Stimulated activated CD8-positive, alpha-beta memory T cell treated with anti-CD3 and anti-CD28 coated beads, Interleukin-4, amount 100 ng/mL, for 4 hours (primary cell): ENCODE data around the gene DSCAML1.

Experiments used
- DNase-seq, 2 donors: peaks; one replicate each; pipeline ENCODE4 v3.0.0-alpha.2; 2020; ENCODE audit warnings: low read depth in 2 of 2, low spot score in 1 of 2

The DSCAML1 gene

GRCh38 chr11:117831661-117832415 is 34.8 kb upstream of the DSCAML1 start:
- no peak for DNase-seq

- no peak for DNase-seq
Observed at GRCh38 chr11:117830674-117831351, 33.8 kb upstream of the DSCAML1 start.

- no peak for DNase-seq
Observed at GRCh38 chr11:117830072-117830471, 33.1 kb upstream of the DSCAML1 start.

- DNase-seq: no peak
Observed at GRCh38 chr11:117829369-117829725, 32.3 kb upstream of the DSCAML1 start.

- peak; percentile 90 to 93 for DNase-seq
Observed at GRCh38 chr11:117828611-117829368, 31.8 kb upstream of the DSCAML1 start.

GRCh38 chr11:117827521-117828511 is 30.8 kb upstream of the DSCAML1 start:
- no peak for DNase-seq

- DNase-seq: no peak
Observed at GRCh38 chr11:117826832-117827231, 29.8 kb upstream of the DSCAML1 start.

GRCh38 chr11:117826190-117826570 is 29.2 kb upstream of the DSCAML1 start:
- DNase-seq: no peak

- DNase-seq: no peak
Observed at GRCh38 chr11:117825538-117826189, 28.6 kb upstream of the DSCAML1 start.

GRCh38 chr11:117824571-117825537 is 27.8 kb upstream of the DSCAML1 start, which contains the start of gene FXYD2:
Gene FXYD2, minus strand, starts transcription at chr11:117824744. Its CDS starts 66 bp downstream, at chr11:117824678.
- no peak for DNase-seq

- no peak for DNase-seq
Observed at GRCh38 chr11:117823946-117824420, 27.0 kb upstream of the DSCAML1 start.

- no peak for DNase-seq
Observed at GRCh38 chr11:117823294-117823945, 26.4 kb upstream of the DSCAML1 start.

- DNase-seq: no peak
Observed at GRCh38 chr11:117822074-117823033, 25.3 kb upstream of the DSCAML1 start.

GRCh38 chr11:117821431-117821830 is 24.4 kb upstream of the DSCAML1 start:
- DNase-seq: no peak

GRCh38 chr11:117820516-117820915 is 23.5 kb upstream of the DSCAML1 start:
- DNase-seq: no peak

- DNase-seq: no peak
Observed at GRCh38 chr11:117820071-117820470, 23.1 kb upstream of the DSCAML1 start.
